ENCODE data around the gene RAPGEF4. TPM values are rescaled to one million over a fixed set of nuclear protein-coding genes. Genes with fewer than 3 reads are reported as not detected.

The RAPGEF4 gene
- total and polyA plus RNA-seq, 2 donors (not counting 1 experiment from before 2014, with no cell fraction given) = 0.22 to 0.30 TPM

DNA sequence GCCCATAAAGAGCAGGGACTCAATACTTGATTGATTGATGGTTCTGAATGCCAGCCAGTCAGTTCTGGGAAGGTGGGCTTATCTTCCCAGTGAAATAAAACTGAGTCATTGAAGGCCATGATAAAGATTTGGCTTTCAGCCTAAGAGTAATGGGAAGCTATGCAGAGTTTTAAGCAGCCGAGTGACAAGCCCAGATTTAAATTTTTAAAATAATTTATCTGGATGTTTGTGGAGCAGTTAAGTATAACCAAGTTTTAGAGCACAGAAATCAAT, 122.8 kb downstream of the RAPGEF4 start:
- H3K4me3 Mint-ChIP-seq = no peak overlapping the region
- ChIA-PET POLR2A (no interaction called here), CTCF (no interaction called here)
- no peaks in the 10 kb centered on the region for H3K36me3 ChIP-seq (replicated peaks in 1 of 2; ENCODE audit: control extremely low read depth in 1 of 2, control insufficient read depth in 1 of 2, extremely low read depth in 1 of 2, insufficient read depth in 2 of 2, low read length in 1 of 2)
- intact Hi-C loops (cut with micrococcal nuclease) = no loop called here
- H3K4me1 Mint-ChIP-seq = no peaks in the 10 kb centered on the region
- H3K9me3 Mint-ChIP-seq (ENCODE audit: insufficient read depth) = no peaks in the 10 kb centered on the region
- WGBS (ENCODE audit: insufficient coverage) = no CpG with 5 or more reads among the region's 1 CpG
- no peaks in the 10 kb centered on the region for H4K20me1 ChIP-seq (ENCODE audit: control insufficient read depth, insufficient read depth, low read length, poor library complexity, severe bottlenecking)
- H3K4me1 ChIP-seq (ENCODE audit: control insufficient read depth in 2 of 2, insufficient read depth in 2 of 2, low read length in 2 of 2) = no peaks in the 10 kb centered on the region
- H3K4me3 ChIP-seq (ENCODE audit: control extremely low read depth in 1 of 5, extremely low read depth in 1 of 5, insufficient read depth in 1 of 5, low read depth in 2 of 5, low read length in 4 of 5) = no peak overlapping the region
- no peak overlapping the region for H3K27ac Mint-ChIP-seq
- H3K9ac ChIP-seq (ENCODE audit: low read length) = no peak overlapping the region
- no peak overlapping the region for H3K4me2 ChIP-seq (replicated peaks; ENCODE audit: low read depth, low read length, poor library complexity, severe bottlenecking)
- no peak overlapping the region for H2AFZ ChIP-seq (ENCODE audit: insufficient read depth, low read depth, low read length, poor library complexity, severe bottlenecking)
- H3K79me2 ChIP-seq (ENCODE audit: control insufficient read depth, insufficient read depth, low read length) = no peaks in the 10 kb centered on the region
- no peak for ATAC-seq (ENCODE audit: low read depth)
- no peak for TF ChIP-seq EZH2 (IDR thresholded peaks at IDR 0.05; ENCODE audit: borderline replicate concordance, insufficient read depth, low read depth, low read length, poor library complexity, severe bottlenecking)
- TF ChIP-seq, protein P1, sequence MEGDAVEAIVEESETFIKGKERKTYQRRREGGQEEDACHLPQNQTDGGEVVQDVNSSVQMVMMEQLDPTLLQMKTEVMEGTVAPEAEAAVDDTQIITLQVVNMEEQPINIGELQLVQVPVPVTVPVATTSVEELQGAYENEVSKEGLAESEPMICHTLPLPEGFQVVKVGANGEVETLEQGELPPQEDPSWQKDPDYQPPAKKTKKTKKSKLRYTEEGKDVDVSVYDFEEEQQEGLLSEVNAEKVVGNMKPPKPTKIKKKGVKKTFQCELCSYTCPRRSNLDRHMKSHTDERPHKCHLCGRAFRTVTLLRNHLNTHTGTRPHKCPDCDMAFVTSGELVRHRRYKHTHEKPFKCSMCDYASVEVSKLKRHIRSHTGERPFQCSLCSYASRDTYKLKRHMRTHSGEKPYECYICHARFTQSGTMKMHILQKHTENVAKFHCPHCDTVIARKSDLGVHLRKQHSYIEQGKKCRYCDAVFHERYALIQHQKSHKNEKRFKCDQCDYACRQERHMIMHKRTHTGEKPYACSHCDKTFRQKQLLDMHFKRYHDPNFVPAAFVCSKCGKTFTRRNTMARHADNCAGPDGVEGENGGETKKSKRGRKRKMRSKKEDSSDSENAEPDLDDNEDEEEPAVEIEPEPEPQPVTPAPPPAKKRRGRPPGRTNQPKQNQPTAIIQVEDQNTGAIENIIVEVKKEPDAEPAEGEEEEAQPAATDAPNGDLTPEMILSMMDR (IDR thresholded peaks at IDR 0.05) = no peak
- DNase-seq = no peak
- peaks cover 0 to 3% (median 0%) of the 10 kb centered on the region in 4 experiments for H3K27me3 ChIP-seq (replicated peaks in 1 of 4; ENCODE audit: control extremely low read depth in 1 of 4, control insufficient read depth in 3 of 4, insufficient read depth in 4 of 4, low read length in 3 of 4)
- H3K27ac ChIP-seq (ENCODE audit: low read length in 2 of 2) = no peak overlapping the region
- peaks cover 37% of the 10 kb centered on the region for H3K27me3 Mint-ChIP-seq
- no peaks in the 10 kb centered on the region for H3K9me3 ChIP-seq (ENCODE audit: control extremely low read depth in 1 of 3, control insufficient read depth in 2 of 3, insufficient read depth in 1 of 3, low read length in 2 of 3)

DNA sequence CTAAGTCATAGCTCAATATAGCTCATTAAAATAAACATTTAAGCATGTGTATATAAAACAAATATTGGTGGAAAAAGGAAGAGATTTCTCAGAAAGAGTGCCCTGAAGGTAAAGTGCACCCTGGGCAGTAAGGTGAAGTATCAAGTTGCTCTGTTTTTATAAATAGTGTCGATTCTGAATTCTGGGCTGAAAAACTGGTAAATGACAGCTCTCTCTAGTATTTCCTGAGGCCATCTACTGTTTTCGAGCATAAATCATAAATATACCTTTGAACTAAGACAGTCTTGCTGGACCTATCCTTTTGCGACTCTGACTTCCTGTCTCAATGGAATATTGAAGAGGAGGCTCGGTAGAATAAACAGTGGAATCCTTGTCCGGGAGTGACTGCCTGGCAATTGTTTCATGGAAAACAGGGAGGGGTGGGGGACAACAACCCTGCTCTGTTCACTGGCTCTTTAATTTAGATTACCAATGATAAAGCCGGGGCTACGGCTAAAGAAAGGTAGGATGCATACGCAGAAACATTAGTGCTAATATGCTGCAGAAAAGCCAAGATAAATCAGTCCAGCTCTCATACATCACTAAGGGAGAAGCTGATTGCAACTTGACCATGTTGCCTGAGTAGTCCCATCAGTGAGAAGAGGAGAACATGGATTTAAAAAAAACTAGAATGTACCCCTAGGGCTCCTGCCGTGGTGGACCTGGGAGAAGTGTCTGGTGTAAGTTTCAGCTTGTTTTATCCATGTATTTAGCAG, 124.1 kb downstream of the RAPGEF4 start:
- Histone ChIP-seq H3K27ac (ENCODE audit: low read length in 2 of 2) (no peak overlapping the region), H3K79me2 (ENCODE audit: control insufficient read depth, insufficient read depth, low read length) (no peaks in the 10 kb centered on the region), H3K4me2 (replicated peaks; ENCODE audit: low read depth, low read length, poor library complexity, severe bottlenecking) (no peak overlapping the region), H3K9ac (ENCODE audit: low read length) (no peak overlapping the region), H3K4me1 (ENCODE audit: control insufficient read depth in 2 of 2, insufficient read depth in 2 of 2, low read length in 2 of 2) (no peaks in the 10 kb centered on the region), H4K20me1 (ENCODE audit: control insufficient read depth, insufficient read depth, low read length, poor library complexity, severe bottlenecking) (no peaks in the 10 kb centered on the region), H3K9me3 (ENCODE audit: control extremely low read depth in 1 of 3, control insufficient read depth in 2 of 3, insufficient read depth in 1 of 3, low read length in 2 of 3) (no peaks in the 10 kb centered on the region), H3K4me3 (ENCODE audit: control extremely low read depth in 1 of 5, extremely low read depth in 1 of 5, insufficient read depth in 1 of 5, low read depth in 2 of 5, low read length in 4 of 5) (no peak overlapping the region), H3K36me3 (replicated peaks in 1 of 2; ENCODE audit: control extremely low read depth in 1 of 2, control insufficient read depth in 1 of 2, extremely low read depth in 1 of 2, insufficient read depth in 2 of 2, low read length in 1 of 2) (no peaks in the 10 kb centered on the region), H3K27me3 (replicated peaks in 1 of 4; ENCODE audit: control extremely low read depth in 1 of 4, control insufficient read depth in 3 of 4, insufficient read depth in 4 of 4, low read length in 3 of 4) (peaks cover 0 to 3% (median 0%) of the 10 kb centered on the region in 4 experiments), H2AFZ (ENCODE audit: insufficient read depth, low read depth, low read length, poor library complexity, severe bottlenecking) (no peak overlapping the region)
- H3K27ac Mint-ChIP-seq = no peak overlapping the region
- ATAC-seq (ENCODE audit: low read depth) = no peak
- H3K9me3 Mint-ChIP-seq (ENCODE audit: insufficient read depth) = no peaks in the 10 kb centered on the region
- ChIA-PET CTCF (no interaction called here), POLR2A (no interaction called here)
- H3K4me3 Mint-ChIP-seq = no peak overlapping the region
- no CpG with 5 or more reads among the region's 9 CpGs for WGBS (ENCODE audit: insufficient coverage)
- TF ChIP-seq, protein P1 (IDR thresholded peaks at IDR 0.05) = no peak
- no peak for TF ChIP-seq EZH2 (IDR thresholded peaks at IDR 0.05; ENCODE audit: borderline replicate concordance, insufficient read depth, low read depth, low read length, poor library complexity, severe bottlenecking)
- H3K4me1 Mint-ChIP-seq = no peaks in the 10 kb centered on the region
- no peak for DNase-seq
- peaks cover 42% of the 10 kb centered on the region for H3K27me3 Mint-ChIP-seq
- intact Hi-C loops (cut with micrococcal nuclease) = no loop called here

Measured in B cell (primary cell).